GM12892 (cell line): ENCODE data around the gene BAIAP3.

ENCODE experiments used
- DNase-seq: peaks from one replicate; pipeline ENCODE4 v3.0.0; 2011; ENCODE audit not compliant: insufficient read length
- FAIRE-seq: peaks from 2 replicates; lab custom pipeline; 2011; peaks lifted over from hg19 to GRCh38; lab: Jason Lieb, UNC
- POLR2A ChIP-seq: IDR thresholded peaks from 2 replicates; pipeline ENCODE4 v1.6.1; 2011; ENCODE audit warnings: low read depth, low read length, control low read depth
- POLR2AphosphoS5 ChIP-seq: IDR thresholded peaks from 2 replicates; pipeline ENCODE4 v1.6.1; 2011; ENCODE audit warnings: low read depth, low read length, control low read depth
- TAF1 ChIP-seq: IDR thresholded peaks from 2 replicates; pipeline ENCODE4 v1.6.1; 2011; ENCODE audit warnings: low read depth, mild to moderate bottlenecking, control low read depth, low read length, borderline replicate concordance

BAIAP3 gene

GRCh38 chr16:1397779-1398178 lies 64.3 kb downstream of the BAIAP3 start:
- DNase-seq (no peak), FAIRE-seq (no peak)
- TF ChIP-seq TAF1 (no peak), POLR2AphosphoS5 (no peak), POLR2A (no peak)

GRCh38 chr16:1398351-1398750 lies 64.9 kb downstream of the BAIAP3 start:
- FAIRE-seq (no peak), DNase-seq (no peak)
- no peak for TF ChIP-seq TAF1
